Measurements from ENCODE around the gene DSE. TPM values are rescaled to one million over a fixed set of nuclear protein-coding genes. Genes with fewer than 3 reads are reported as not detected.

DSE gene
- polyA plus RNA-seq, 1 donor from 2014 or later, result 15.0 TPM

- no peak for TF ChIP-seq TAF1 (IDR thresholded peaks at IDR 0.05; ENCODE audit: low read depth)
- TF ChIP-seq REST (IDR thresholded peaks at IDR 0.05; ENCODE audit: borderline replicate concordance), result no peak
- TF ChIP-seq POLR2AphosphoS5 (IDR thresholded peaks at IDR 0.05), result no peak
- TF ChIP-seq EZH2 (IDR thresholded peaks at IDR 0.05; ENCODE audit: borderline replicate concordance, insufficient read depth, low read length, poor library complexity, severe bottlenecking), result no peak
- no peak for TF ChIP-seq MXI1 (conservative IDR thresholded peaks at IDR 0.05; ENCODE audit: poor library complexity, severe bottlenecking)
- TF ChIP-seq EP300 (conservative IDR thresholded peaks at IDR 0.05; ENCODE audit: poor library complexity, severe bottlenecking), result no peak
- no peak for TF ChIP-seq CTCF (IDR thresholded peaks at IDR 0.05; ENCODE audit: poor library complexity, severe bottlenecking)
- TF ChIP-seq RAD21 (conservative IDR thresholded peaks at IDR 0.05), result no peak
- TF ChIP-seq SMC3 (conservative IDR thresholded peaks at IDR 0.05; ENCODE audit: poor library complexity), result no peak
- no peak overlapping the region for H3K9ac ChIP-seq (ENCODE audit: low read length)
- H2AFZ ChIP-seq (ENCODE audit: low read depth, low read length), result no peak overlapping the region
- no peaks in the 10 kb centered on the region for H3K36me3 ChIP-seq (ENCODE audit: insufficient read depth, low read length)
- no peaks in the 10 kb centered on the region for H3K9me3 ChIP-seq (ENCODE audit: low read length)
- H3K4me2 ChIP-seq (ENCODE audit: low read length), result no peak overlapping the region
- H3K79me2 ChIP-seq (replicated peaks; ENCODE audit: insufficient read depth, low read length), result no peaks in the 10 kb centered on the region
- H3K27ac ChIP-seq (ENCODE audit: low read length), result no peak overlapping the region
- no peaks in the 10 kb centered on the region for H3F3A ChIP-seq (ENCODE audit: insufficient read depth, low read length, poor library complexity, severe bottlenecking)
- no peaks in the 10 kb centered on the region for H3K27me3 ChIP-seq (ENCODE audit: insufficient read depth, low read depth, low read length)
- H3K4me3 ChIP-seq (ENCODE audit: low read length), result no peak overlapping the region
- H3K9me2 ChIP-seq (ENCODE audit: insufficient read depth, low read length), result no peaks in the 10 kb centered on the region
- H4K20me1 ChIP-seq (ENCODE audit: insufficient read depth), result no peaks in the 10 kb centered on the region
Measured at GRCh38 chr6:116355796-116356195, 15.0 kb upstream of the DSE start.

- H3K4me2 ChIP-seq (ENCODE audit: low read length), result no peak overlapping the region
- no peak for TF ChIP-seq SMC3 (conservative IDR thresholded peaks at IDR 0.05; ENCODE audit: poor library complexity)
- TF ChIP-seq MXI1 (conservative IDR thresholded peaks at IDR 0.05; ENCODE audit: poor library complexity, severe bottlenecking), result no peak
- TF ChIP-seq EP300 (conservative IDR thresholded peaks at IDR 0.05; ENCODE audit: poor library complexity, severe bottlenecking), result no peak
- TF ChIP-seq EZH2 (IDR thresholded peaks at IDR 0.05; ENCODE audit: borderline replicate concordance, insufficient read depth, low read length, poor library complexity, severe bottlenecking), result no peak
- no peak for TF ChIP-seq RAD21 (conservative IDR thresholded peaks at IDR 0.05)
- TF ChIP-seq POLR2AphosphoS5 (IDR thresholded peaks at IDR 0.05), result no peak
- TF ChIP-seq CTCF (IDR thresholded peaks at IDR 0.05; ENCODE audit: poor library complexity, severe bottlenecking), result no peak
- no peak for TF ChIP-seq REST (IDR thresholded peaks at IDR 0.05; ENCODE audit: borderline replicate concordance)
- no peak for TF ChIP-seq TAF1 (IDR thresholded peaks at IDR 0.05; ENCODE audit: low read depth)
- H3K27me3 ChIP-seq (ENCODE audit: insufficient read depth, low read depth, low read length), result no peaks in the 10 kb centered on the region
- H3K9ac ChIP-seq (ENCODE audit: low read length), result no peak overlapping the region
- no peak overlapping the region for H2AFZ ChIP-seq (ENCODE audit: low read depth, low read length)
- no peaks in the 10 kb centered on the region for H4K20me1 ChIP-seq (ENCODE audit: insufficient read depth)
- H3K79me2 ChIP-seq (replicated peaks; ENCODE audit: insufficient read depth, low read length), result no peaks in the 10 kb centered on the region
- no peaks in the 10 kb centered on the region for H3F3A ChIP-seq (ENCODE audit: insufficient read depth, low read length, poor library complexity, severe bottlenecking)
- H3K4me3 ChIP-seq (ENCODE audit: low read length), result no peak overlapping the region
- no peaks in the 10 kb centered on the region for H3K9me2 ChIP-seq (ENCODE audit: insufficient read depth, low read length)
- H3K36me3 ChIP-seq (ENCODE audit: insufficient read depth, low read length), result no peaks in the 10 kb centered on the region
- H3K27ac ChIP-seq (ENCODE audit: low read length), result no peak overlapping the region
- H3K9me3 ChIP-seq (ENCODE audit: low read length), result no peaks in the 10 kb centered on the region
Measured at GRCh38 chr6:116359131-116359530, 11.6 kb upstream of the DSE start.

Data from neural cell (in vitro differentiated cells).